BLaER1 (cell line): ENCODE results near the gene ZFP64.
A peak's percentile ranks its signal among the peaks of the same experiment; 100 is the strongest.

Experiments used
- H3K27ac ChIP-seq: shearing (Covaris generic); formaldehyde crosslinking; 2 replicates; pipeline ENCODE4 v1.8.1; 2022
- H3K27me3 ChIP-seq: shearing (Covaris generic); formaldehyde crosslinking; 2 replicates; pipeline ENCODE4 v1.8.1; 2022
- H3K36me3 ChIP-seq: shearing (Covaris generic); formaldehyde crosslinking; 2 replicates; pipeline ENCODE4 v1.8.1; 2022
- H3K4me1 ChIP-seq: shearing (Covaris generic); formaldehyde crosslinking; 2 replicates; pipeline ENCODE4 v1.8.1; 2022
- H3K4me2 ChIP-seq: shearing (Covaris generic); formaldehyde crosslinking; 2 replicates; pipeline ENCODE4 v1.8.1; 2022
- H3K4me3 ChIP-seq: shearing (Covaris generic); formaldehyde crosslinking; 2 replicates; pipeline ENCODE4 v1.8.1; 2022
- H3K9ac ChIP-seq: shearing (Covaris generic); formaldehyde crosslinking; 2 replicates; pipeline ENCODE4 v1.8.1; 2022
- H3K9me3 ChIP-seq: shearing (Covaris generic); formaldehyde crosslinking; 2 replicates; pipeline ENCODE4 v1.8.1; 2022
- H4K20me1 ChIP-seq: shearing (Covaris generic); formaldehyde crosslinking; 2 replicates; pipeline ENCODE4 v1.8.1; 2022
- Cebpa-rat ChIP-seq: shearing (Covaris generic); IDR thresholded peaks from 2 replicates; pipeline ENCODE4 v1.8.1; 2022

Gene ZFP64

GRCh38 chr20:52118016-52118623 lies 73.5 kb downstream of the ZFP64 start:
- Histone ChIP-seq H3K4me1 (no peaks in the 10 kb centered on the region; the same call in 1 of the 2 replicates), H3K4me3 (no peak overlapping the region)
- no peak for TF ChIP-seq Cebpa-rat

GRCh38 chr20:52110456-52110855 lies 81.1 kb downstream of the ZFP64 start:
- Histone ChIP-seq H3K4me3 (no peak overlapping the region), H4K20me1 (no peaks in the 10 kb centered on the region), H3K27me3 (no peaks in the 10 kb centered on the region), H3K9me3 (peaks cover 7% of the 10 kb centered on the region; the same call in 1 of the 2 replicates), H3K27ac (no peak overlapping the region), H3K36me3 (no peaks in the 10 kb centered on the region; the same call in 1 of the 2 replicates), H3K9ac (no peak overlapping the region), H3K4me1 (no peaks in the 10 kb centered on the region), H3K4me2 (no peak overlapping the region)
- TF ChIP-seq Cebpa-rat = no peak

More at GRCh38 chr20:52118016-52118623, 73.5 kb downstream of the ZFP64 start:
- H3K9ac ChIP-seq = no peak overlapping the region
- peaks cover 9% of the 10 kb centered on the region for H3K9me3 ChIP-seq
- H3K36me3 ChIP-seq = peaks cover 14% of the 10 kb centered on the region; the same call in 1 of the 2 replicates
- no peaks in the 10 kb centered on the region for H4K20me1 ChIP-seq
- no peaks in the 10 kb centered on the region for H3K27me3 ChIP-seq
- H3K4me2 ChIP-seq = no peak overlapping the region
- no peak overlapping the region for H3K27ac ChIP-seq

- H3K27me3 ChIP-seq = no peaks in the 10 kb centered on the region
- H3K4me1 ChIP-seq = peaks cover 31% of the 10 kb centered on the region
- H4K20me1 ChIP-seq = no peaks in the 10 kb centered on the region
- H3K9ac ChIP-seq = no peak overlapping the region
- H3K4me2 ChIP-seq = no peak overlapping the region
- no peak for TF ChIP-seq Cebpa-rat
- no peak overlapping the region for H3K4me3 ChIP-seq
- peaks cover 13% of the 10 kb centered on the region; the same call in 1 of the 2 replicates for H3K9me3 ChIP-seq
- no peak overlapping the region for H3K27ac ChIP-seq
- no peaks in the 10 kb centered on the region; the same call in 1 of the 2 replicates for H3K36me3 ChIP-seq
These were observed 85.8 kb downstream of the ZFP64 start for GRCh38 chr20:52105442-52106422.

- H3K9ac ChIP-seq = peak overlapping the region; percentile 39; the same call in 1 of the 2 replicates
- peak overlapping the region; percentile 54 for H3K27ac ChIP-seq
- TF ChIP-seq Cebpa-rat = no peak
- H3K4me2 ChIP-seq = peak overlapping the region; percentile 87
- no peaks in the 10 kb centered on the region for H3K36me3 ChIP-seq
- peaks cover 36% of the 10 kb centered on the region for H3K4me1 ChIP-seq
- H3K9me3 ChIP-seq = peaks cover 13% of the 10 kb centered on the region; the same call in 1 of the 2 replicates
- peak overlapping the region; percentile 59 for H3K4me3 ChIP-seq
- no peaks in the 10 kb centered on the region for H3K27me3 ChIP-seq
- H4K20me1 ChIP-seq = no peaks in the 10 kb centered on the region
These were observed 86.8 kb downstream of the ZFP64 start for GRCh38 chr20:52104546-52105441.

GRCh38 chr20:52103913-52104545 lies 87.5 kb downstream of the ZFP64 start:
- Histone ChIP-seq H3K9me3 (peaks cover 13% of the 10 kb centered on the region; the same call in 1 of the 2 replicates), H3K36me3 (no peaks in the 10 kb centered on the region), H4K20me1 (no peaks in the 10 kb centered on the region), H3K4me3 (peak overlapping the region; percentile 59), H3K4me1 (peaks cover 44% of the 10 kb centered on the region), H3K27ac (peak overlapping the region; percentile 54), H3K9ac (peak overlapping the region; percentile 39; the same call in 1 of the 2 replicates), H3K4me2 (peak overlapping the region; percentile 87), H3K27me3 (no peaks in the 10 kb centered on the region)
- TF ChIP-seq Cebpa-rat = no peak

- Histone ChIP-seq H3K4me2 (peak overlapping the region; percentile 87), H3K9ac (no peak overlapping the region), H4K20me1 (no peaks in the 10 kb centered on the region), H3K27ac (peak overlapping the region; percentile 54), H3K4me1 (peaks cover 49% of the 10 kb centered on the region), H3K27me3 (no peaks in the 10 kb centered on the region), H3K9me3 (peaks cover 13% of the 10 kb centered on the region; the same call in 1 of the 2 replicates), H3K4me3 (peak overlapping the region; percentile 59), H3K36me3 (no peaks in the 10 kb centered on the region)
- TF ChIP-seq Cebpa-rat = no peak
These were observed 88.2 kb downstream of the ZFP64 start for GRCh38 chr20:52103335-52103912.

GRCh38 chr20:52102559-52102958 lies 89.0 kb downstream of the ZFP64 start:
- H3K4me3 ChIP-seq = no peak overlapping the region
- H4K20me1 ChIP-seq = no peaks in the 10 kb centered on the region
- no peak overlapping the region for H3K27ac ChIP-seq

GRCh38 chr20:52102126-52102525 lies 89.5 kb downstream of the ZFP64 start:
- no peak for TF ChIP-seq Cebpa-rat
- H3K9me3 ChIP-seq = peaks cover 13% of the 10 kb centered on the region; the same call in 1 of the 2 replicates
- H3K4me1 ChIP-seq = peaks cover 49% of the 10 kb centered on the region
- no peaks in the 10 kb centered on the region for H3K27me3 ChIP-seq
- no peak overlapping the region for H3K27ac ChIP-seq
- H3K36me3 ChIP-seq = no peaks in the 10 kb centered on the region
- H3K9ac ChIP-seq = no peak overlapping the region
- H3K4me2 ChIP-seq = peak overlapping the region; percentile 20; the same call in 1 of the 2 replicates
- no peaks in the 10 kb centered on the region for H4K20me1 ChIP-seq
- no peak overlapping the region for H3K4me3 ChIP-seq

More at GRCh38 chr20:52102559-52102958, 89.0 kb downstream of the ZFP64 start:
- Histone ChIP-seq H3K9ac (no peak overlapping the region), H3K27me3 (no peaks in the 10 kb centered on the region), H3K4me1 (peaks cover 49% of the 10 kb centered on the region), H3K36me3 (no peaks in the 10 kb centered on the region), H3K9me3 (peaks cover 13% of the 10 kb centered on the region; the same call in 1 of the 2 replicates), H3K4me2 (peak overlapping the region; percentile 87)
- TF ChIP-seq Cebpa-rat = no peak
